NCI-H2171 treated with DMSO at 0.1 percent for 48 hours (cell line): ENCODE measurements around the gene ZYG11B.
A peak's percentile ranks its signal among the peaks of the same experiment; 100 is the strongest.
"Not testable (repeated sequence)": the region's sequence is repeated elsewhere in the genome, so short reads cannot be mapped to it uniquely, and the experiment has no call there.

Source experiments
- DNase-seq: peaks from one replicate; lab custom pipeline; 2025; lab: John Stamatoyannopoulos, UW

The ZYG11B gene

GRCh38 chr1:52707927-52708655, 18.2 kb upstream of the ZYG11B start:
- no peak for DNase-seq

- no peak for DNase-seq
Observed at GRCh38 chr1:52709016-52709415, 17.2 kb upstream of the ZYG11B start.

- DNase-seq, result no peak
Observed at GRCh38 chr1:52713590-52713989, 12.7 kb upstream of the ZYG11B start.

GRCh38 chr1:52715296-52715695, 11.0 kb upstream of the ZYG11B start:
- DNase-seq, result not testable (repeated sequence)

GRCh38 chr1:52723260-52723659, 3.0 kb upstream of the ZYG11B start:
- no peak for DNase-seq

GRCh38 chr1:52725903-52726264, 369 bp upstream of the ZYG11B start:
- DNase-seq, result no peak

- DNase-seq, result peak; percentile 48
Observed at GRCh38 chr1:52727114-52727586, 897 bp downstream of the ZYG11B start.

- DNase-seq, result no peak
Observed at GRCh38 chr1:52727956-52728656, 1.9 kb downstream of the ZYG11B start.

- DNase-seq, result no peak
Observed at GRCh38 chr1:52733368-52733767, 7.1 kb downstream of the ZYG11B start.

- DNase-seq, result not testable (repeated sequence)
Observed at GRCh38 chr1:52735371-52735770, 9.1 kb downstream of the ZYG11B start.

- DNase-seq, result no peak
Observed at GRCh38 chr1:52738148-52738547, 11.9 kb downstream of the ZYG11B start.

GRCh38 chr1:52738893-52739292, 12.6 kb downstream of the ZYG11B start:
- DNase-seq, result no peak

- no peak for DNase-seq
Observed at GRCh38 chr1:52739699-52740467, 13.6 kb downstream of the ZYG11B start.

- DNase-seq, result no peak
Observed at GRCh38 chr1:52741259-52741658, 15.0 kb downstream of the ZYG11B start.

GRCh38 chr1:52746189-52746588, 19.9 kb downstream of the ZYG11B start:
- no peak for DNase-seq

- no peak for DNase-seq
Observed at GRCh38 chr1:52747450-52747849, 21.2 kb downstream of the ZYG11B start.

- DNase-seq, result no peak
Observed at GRCh38 chr1:52748119-52748518, 21.9 kb downstream of the ZYG11B start.

- not testable (repeated sequence) for DNase-seq
Observed at GRCh38 chr1:52749496-52749895, 23.2 kb downstream of the ZYG11B start.

GRCh38 chr1:52750139-52750538, 23.9 kb downstream of the ZYG11B start:
- DNase-seq, result not testable (repeated sequence)

- peak; percentile 17 for DNase-seq
Observed at GRCh38 chr1:52751589-52752483, 25.6 kb downstream of the ZYG11B start.

- no peak for DNase-seq
Observed at GRCh38 chr1:52752484-52752826, 26.2 kb downstream of the ZYG11B start.

- no peak for DNase-seq
Observed at GRCh38 chr1:52753169-52753568, 26.9 kb downstream of the ZYG11B start.
